ENCODE results near the gene SMIM23.

DNA sequence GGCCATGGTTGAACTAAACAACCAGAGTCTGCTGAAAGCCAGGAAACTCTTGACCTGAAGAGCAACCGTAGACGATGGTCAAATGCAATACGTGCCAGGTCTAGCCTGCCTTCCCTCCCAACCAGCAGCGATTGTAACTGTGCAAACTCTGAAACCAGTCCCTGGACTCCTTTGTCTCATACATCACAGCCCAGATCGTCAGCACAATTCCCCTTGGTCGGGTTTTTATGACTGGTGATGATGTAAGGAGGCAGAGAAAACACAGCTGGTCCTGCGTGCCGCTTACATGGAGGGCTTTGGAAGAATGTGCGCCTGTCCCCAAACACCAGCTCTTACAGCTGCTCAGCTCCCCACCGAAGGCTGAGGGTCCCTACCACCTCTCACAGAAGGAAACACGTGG, 24.6 kb downstream of the SMIM23 start:
- no peak for TF ChIP-seq EZH2 (IDR thresholded peaks at IDR 0.05; ENCODE audit: low read depth)
- TF ChIP-seq, protein P1, sequence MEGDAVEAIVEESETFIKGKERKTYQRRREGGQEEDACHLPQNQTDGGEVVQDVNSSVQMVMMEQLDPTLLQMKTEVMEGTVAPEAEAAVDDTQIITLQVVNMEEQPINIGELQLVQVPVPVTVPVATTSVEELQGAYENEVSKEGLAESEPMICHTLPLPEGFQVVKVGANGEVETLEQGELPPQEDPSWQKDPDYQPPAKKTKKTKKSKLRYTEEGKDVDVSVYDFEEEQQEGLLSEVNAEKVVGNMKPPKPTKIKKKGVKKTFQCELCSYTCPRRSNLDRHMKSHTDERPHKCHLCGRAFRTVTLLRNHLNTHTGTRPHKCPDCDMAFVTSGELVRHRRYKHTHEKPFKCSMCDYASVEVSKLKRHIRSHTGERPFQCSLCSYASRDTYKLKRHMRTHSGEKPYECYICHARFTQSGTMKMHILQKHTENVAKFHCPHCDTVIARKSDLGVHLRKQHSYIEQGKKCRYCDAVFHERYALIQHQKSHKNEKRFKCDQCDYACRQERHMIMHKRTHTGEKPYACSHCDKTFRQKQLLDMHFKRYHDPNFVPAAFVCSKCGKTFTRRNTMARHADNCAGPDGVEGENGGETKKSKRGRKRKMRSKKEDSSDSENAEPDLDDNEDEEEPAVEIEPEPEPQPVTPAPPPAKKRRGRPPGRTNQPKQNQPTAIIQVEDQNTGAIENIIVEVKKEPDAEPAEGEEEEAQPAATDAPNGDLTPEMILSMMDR (conservative IDR thresholded peaks at IDR 0.05), result no peak
